PC-9 (cell line): Measurements from ENCODE around the gene OR52A1. TPM values are rescaled to one million over a fixed set of nuclear protein-coding genes. Genes with fewer than 3 reads are reported as not detected.

Source experiments
- Bru-seq: library from RNA; stranded (reverse); fragments of 400-500 nt; gene quantifications from one replicate; lab custom pipeline; 2021; lab: Mats Ljungman, UMichigan
- BruChase-seq, 2 experiments: library from RNA; stranded (reverse); fragments of 400-500 nt; gene quantifications; one replicate each; lab custom pipeline; 2021; lab: Mats Ljungman, UMichigan
- BruUV-seq: library from RNA; stranded (reverse); fragments of 400-500 nt; replicated peaks from 2 replicates; lab custom pipeline; 2021; lab: Mats Ljungman, UMichigan
- CTCF ChIA-PET: fragments of 300-600 bp; sonication (Branson Sonifier 250); formaldehyde crosslinking; loops from one replicate; lab custom pipeline; 2022; ENCODE audit warnings: antibody characterized with exemption; lab: Charles Lee
- POLR2A ChIA-PET: fragments of 300-600 bp; sonication (Branson Sonifier 250); formaldehyde crosslinking; loops from one replicate; lab custom pipeline; 2022; ENCODE audit warnings: antibody characterized with exemption; ENCODE audit not compliant: unreplicated experiment; lab: Charles Lee
- DNase-seq, 2 experiments: peaks; one replicate each; pipeline versions ENCODE4 v3.0.0 to v3.0.0-alpha.2; 2015 to 2022; ENCODE audit warnings: mixed read lengths in 1 of 2
- H2AFZ ChIP-seq: fragments of 200-600 bp; sonication (generic); 2 replicates; pipeline ENCODE4 v1.8.1; 2017; ENCODE audit warnings: antibody characterized with exemption
- H3F3A ChIP-seq: fragments of 200-600 bp; sonication (generic); 2 replicates; pipeline ENCODE4 v1.8.1; 2017; ENCODE audit warnings: antibody characterized with exemption, mild to moderate bottlenecking, low read depth; ENCODE audit not compliant: insufficient read depth
- H3K27ac ChIP-seq: fragments of 200-600 bp; sonication (generic); 2 replicates; pipeline ENCODE4 v1.6.1; 2016; ENCODE audit warnings: mixed run types
- H3K27me3 ChIP-seq: fragments of 200-600 bp; sonication (generic); 2 replicates; pipeline ENCODE4 v1.6.1; 2016; ENCODE audit warnings: low read depth, mixed run types; ENCODE audit not compliant: insufficient read depth
- H3K36me3 ChIP-seq: fragments of 200-600 bp; sonication (generic); 2 replicates; pipeline ENCODE4 v1.6.1; 2016; ENCODE audit warnings: low read depth, mixed run types
- H3K4me1 ChIP-seq: fragments of 200-600 bp; sonication (generic); replicated peaks from 2 replicates; pipeline ENCODE4 v1.6.1; 2016; ENCODE audit warnings: mixed run types; ENCODE audit not compliant: insufficient read depth
- H3K4me2 ChIP-seq: fragments of 200-600 bp; sonication (generic); 2 replicates; pipeline ENCODE4 v1.6.1; 2017; ENCODE audit warnings: mixed run types
- H3K4me3 ChIP-seq: fragments of 200-600 bp; sonication (generic); 2 replicates; pipeline ENCODE4 v1.6.1; 2016; ENCODE audit warnings: mixed run types
- H3K79me2 ChIP-seq: fragments of 200-600 bp; sonication (generic); 2 replicates; pipeline ENCODE4 v1.6.1; 2017; ENCODE audit warnings: low read depth, mixed run types
- H3K9me2 ChIP-seq: fragments of 200-600 bp; sonication (generic); 2 replicates; pipeline ENCODE4 v1.8.1; 2017; ENCODE audit warnings: mild to moderate bottlenecking; ENCODE audit not compliant: insufficient read depth
- H3K9me3 ChIP-seq: fragments of 200-600 bp; sonication (generic); 2 replicates; pipeline ENCODE4 v1.8.1; 2016; ENCODE audit warnings: low read depth; ENCODE audit not compliant: insufficient read depth
- H4K20me1 ChIP-seq: fragments of 200-600 bp; sonication (generic); 2 replicates; pipeline ENCODE4 v1.8.1; 2017; ENCODE audit not compliant: insufficient read depth
- CTCF ChIP-seq: fragments of 200-600 bp; sonication (generic); conservative IDR thresholded peaks from 2 replicates; pipeline ENCODE4 v1.6.1; 2017; ENCODE audit warnings: mixed run types, antibody characterized with exemption, mild to moderate bottlenecking, moderate library complexity
- EZH2 ChIP-seq: fragments of 200-600 bp; sonication (generic); IDR thresholded peaks from 2 replicates; pipeline ENCODE4 v1.8.0; 2017; ENCODE audit warnings: antibody characterized with exemption, low read depth
- intact Hi-C: fragments of 100-400 bp; cut with micrococcal nuclease; formaldehyde crosslinking; loops from one replicate; pipeline ENCODE4 v1.10.0; 2022; ENCODE audit not compliant: unreplicated experiment
- long read RNA-seq: library from polyadenylated mRNA; stranded (forward); transcript quantifications from one replicate; pipeline ENCODE4 v2.0.0, GENCODE V29; 2022
- total RNA-seq: library from RNA; stranded (reverse); gene quantifications from 2 replicates; pipeline ENCODE4 v1.2.3, GENCODE V29; 2021

Gene OR52A1
- total RNA-seq: not detected in 2 replicates
- not detected for Bru-seq, nascent RNA
- BruChase-seq, experiment 1, labeled RNA remaining after a 2-hour chase: not detected
- BruChase-seq, experiment 2, labeled RNA remaining after a 6-hour chase: not detected
- long read RNA-seq: 0 reads

- no peaks in the 10 kb centered on the region for H3F3A ChIP-seq
- H3K9me3 ChIP-seq: no peaks in the 10 kb centered on the region
- TF ChIP-seq CTCF (no peak), EZH2 (no peak)
- H3K27ac ChIP-seq: no peak within 1 kb of the TSS
- no peaks in the 10 kb centered on the region for H3K79me2 ChIP-seq
- H4K20me1 ChIP-seq: no peaks in the 10 kb centered on the region
- ChIA-PET POLR2A (no interaction called here), CTCF (no interaction called here)
- no peak within 1 kb of the TSS for H3K4me2 ChIP-seq
- no peak within 1 kb of the TSS for H2AFZ ChIP-seq
- no peak for DNase-seq
- intact Hi-C loops: no loop called here
- no peaks in the 10 kb centered on the region for H3K27me3 ChIP-seq
- no peak within 1 kb of the TSS for H3K4me3 ChIP-seq
- H3K4me1 ChIP-seq: no peaks in the 10 kb centered on the region
- H3K36me3 ChIP-seq: no peaks in the 10 kb centered on the region
- no peaks in the 10 kb centered on the region for H3K9me2 ChIP-seq
- BruUV-seq: no TSS peak
These were observed at the start of gene OR52A1 for GRCh38 chr11:5154657-5155056. OR52A1 (minus strand) TSS chr11:5154757; CDS start chr11:5152369, 2,388 bp downstream.

DNA sequence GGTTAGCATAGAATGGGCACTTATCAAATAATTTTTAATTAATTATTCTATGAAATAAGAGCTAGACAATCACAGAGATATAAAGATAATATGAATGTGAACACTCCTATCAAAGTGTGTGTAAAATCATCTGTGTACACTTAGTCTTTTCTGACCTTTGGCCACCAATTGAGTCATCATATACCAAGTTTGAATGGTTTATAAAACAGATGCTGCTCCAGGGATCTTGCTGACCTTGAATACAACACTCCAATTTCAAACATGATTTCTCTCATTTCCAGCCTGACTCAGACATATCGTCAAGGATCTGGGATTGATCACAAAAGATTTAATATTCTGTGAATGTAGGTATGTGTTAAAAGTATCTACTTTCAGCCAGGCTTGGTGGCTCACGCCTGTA lies 48.8 kb upstream of the OR52A1 start:
- no peaks in the 10 kb centered on the region for H4K20me1 ChIP-seq
- BruUV-seq: no TSS peak
- intact Hi-C loops: no loop called here
- no peak overlapping the region for H2AFZ ChIP-seq
- H3K27me3 ChIP-seq: no peaks in the 10 kb centered on the region
- no peaks in the 10 kb centered on the region for H3K9me3 ChIP-seq
- no peaks in the 10 kb centered on the region for H3K9me2 ChIP-seq
- H3K4me1 ChIP-seq: no peaks in the 10 kb centered on the region
- ChIA-PET POLR2A (no interaction called here), CTCF (no interaction called here)
- H3K27ac ChIP-seq: no peak overlapping the region
- H3F3A ChIP-seq: no peaks in the 10 kb centered on the region
- no peak overlapping the region for H3K4me3 ChIP-seq
- H3K4me2 ChIP-seq: no peak overlapping the region
- no peak for DNase-seq
- H3K79me2 ChIP-seq: no peaks in the 10 kb centered on the region
- TF ChIP-seq EZH2 (no peak), CTCF (no peak)
- no peaks in the 10 kb centered on the region for H3K36me3 ChIP-seq

DNA sequence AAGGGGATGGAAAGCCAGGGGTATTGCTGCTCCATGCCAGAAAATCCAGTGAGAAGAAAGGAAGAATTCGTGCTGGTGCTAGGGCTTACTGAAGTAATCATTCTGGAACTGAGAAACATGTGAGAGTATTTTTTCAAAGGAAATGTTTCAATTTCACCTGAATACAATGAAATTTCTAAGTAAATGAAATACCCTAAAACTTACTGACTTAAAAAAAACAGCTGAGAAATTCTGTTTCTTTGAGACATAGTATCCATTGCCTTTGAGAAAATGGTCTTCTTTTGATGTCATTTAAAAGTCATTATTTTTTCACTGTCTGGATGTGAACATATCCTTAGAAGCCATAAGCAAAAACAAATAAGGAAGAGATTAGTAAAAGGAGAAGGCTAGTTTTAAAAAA lies 46.0 kb upstream of the OR52A1 start, which contains the start of gene OR51V1:
TSS of gene OR51V1 (minus strand) at position 101 of the 400 bp plus-strand sequence. CDS start at position 101, 0 bp downstream.
- Histone ChIP-seq H3K27me3 (no peaks in the 10 kb centered on the region), H3F3A (no peaks in the 10 kb centered on the region), H3K9me3 (no peaks in the 10 kb centered on the region), H3K4me3 (no peak within 1 kb of the TSS), H2AFZ (no peak within 1 kb of the TSS), H3K27ac (no peak within 1 kb of the TSS), H4K20me1 (no peaks in the 10 kb centered on the region), H3K4me1 (no peaks in the 10 kb centered on the region), H3K79me2 (no peaks in the 10 kb centered on the region), H3K36me3 (no peaks in the 10 kb centered on the region), H3K4me2 (no peak within 1 kb of the TSS), H3K9me2 (no peaks in the 10 kb centered on the region)
- intact Hi-C loops: no loop called here
- TF ChIP-seq EZH2: no peak
- ChIA-PET CTCF (no interaction called here), POLR2A (no interaction called here)
- BruUV-seq: no TSS peak
- DNase-seq: no peak

- no peaks in the 10 kb centered on the region for H4K20me1 ChIP-seq
- CTCF ChIA-PET: no interaction called here
- no peaks in the 10 kb centered on the region for H3K79me2 ChIP-seq
- H3F3A ChIP-seq: no peaks in the 10 kb centered on the region
- H3K9me3 ChIP-seq: no peaks in the 10 kb centered on the region
- POLR2A ChIA-PET: no interaction called here
- no peak overlapping the region for H3K4me2 ChIP-seq
- H2AFZ ChIP-seq: no peak overlapping the region
- no TSS peak for BruUV-seq
- no peaks in the 10 kb centered on the region for H3K4me1 ChIP-seq
- no peak for DNase-seq
- no peaks in the 10 kb centered on the region for H3K36me3 ChIP-seq
- TF ChIP-seq CTCF (no peak), EZH2 (no peak)
- no peaks in the 10 kb centered on the region for H3K9me2 ChIP-seq
- H3K4me3 ChIP-seq: no peak overlapping the region
- intact Hi-C loops: no loop called here
- H3K27ac ChIP-seq: no peak overlapping the region
- H3K27me3 ChIP-seq: no peaks in the 10 kb centered on the region
These were observed 43.7 kb upstream of the OR52A1 start for GRCh38 chr11:5198285-5198684.
